Measurements from ENCODE around the gene FSTL1.

Gene FSTL1

DNA sequence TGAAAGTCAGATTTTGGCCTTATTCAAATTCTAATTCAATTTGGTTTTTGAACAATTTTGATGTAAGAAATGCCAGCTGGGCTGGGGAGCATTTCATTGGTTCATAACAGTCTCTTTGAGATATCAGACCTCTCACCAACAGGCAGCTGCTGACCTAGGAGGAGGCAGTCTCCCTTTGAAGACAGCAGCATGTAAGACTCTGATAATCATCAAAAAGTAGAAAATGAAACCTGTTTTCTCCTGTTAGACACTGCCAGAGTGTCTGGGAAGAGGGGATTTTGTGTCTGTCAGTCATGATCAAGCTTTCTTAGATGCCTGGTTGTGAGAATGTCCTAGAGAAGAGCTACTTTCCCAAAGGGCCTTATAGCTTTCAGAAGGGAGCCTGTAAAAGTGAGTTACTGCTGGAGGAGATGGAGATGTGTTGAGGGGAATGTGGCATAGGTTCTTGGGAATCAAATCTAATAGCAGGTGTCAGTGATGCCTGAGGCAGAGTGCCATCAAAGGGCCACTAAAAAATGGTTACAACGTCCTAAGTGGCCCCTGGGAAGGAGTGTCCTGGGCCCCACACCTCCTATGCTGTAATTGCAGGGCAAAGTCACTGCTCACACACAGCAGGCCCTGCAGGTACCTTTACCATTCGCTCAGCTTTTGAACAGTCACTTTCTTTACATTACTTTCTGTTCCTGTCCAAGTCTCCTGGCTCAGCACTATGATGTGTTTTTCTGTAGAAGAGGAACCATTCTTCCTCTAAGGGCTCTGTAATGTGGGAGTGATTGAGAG is 43.1 kb downstream of the FSTL1 start:
- TF ChIP-seq, protein P1, sequence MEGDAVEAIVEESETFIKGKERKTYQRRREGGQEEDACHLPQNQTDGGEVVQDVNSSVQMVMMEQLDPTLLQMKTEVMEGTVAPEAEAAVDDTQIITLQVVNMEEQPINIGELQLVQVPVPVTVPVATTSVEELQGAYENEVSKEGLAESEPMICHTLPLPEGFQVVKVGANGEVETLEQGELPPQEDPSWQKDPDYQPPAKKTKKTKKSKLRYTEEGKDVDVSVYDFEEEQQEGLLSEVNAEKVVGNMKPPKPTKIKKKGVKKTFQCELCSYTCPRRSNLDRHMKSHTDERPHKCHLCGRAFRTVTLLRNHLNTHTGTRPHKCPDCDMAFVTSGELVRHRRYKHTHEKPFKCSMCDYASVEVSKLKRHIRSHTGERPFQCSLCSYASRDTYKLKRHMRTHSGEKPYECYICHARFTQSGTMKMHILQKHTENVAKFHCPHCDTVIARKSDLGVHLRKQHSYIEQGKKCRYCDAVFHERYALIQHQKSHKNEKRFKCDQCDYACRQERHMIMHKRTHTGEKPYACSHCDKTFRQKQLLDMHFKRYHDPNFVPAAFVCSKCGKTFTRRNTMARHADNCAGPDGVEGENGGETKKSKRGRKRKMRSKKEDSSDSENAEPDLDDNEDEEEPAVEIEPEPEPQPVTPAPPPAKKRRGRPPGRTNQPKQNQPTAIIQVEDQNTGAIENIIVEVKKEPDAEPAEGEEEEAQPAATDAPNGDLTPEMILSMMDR (IDR thresholded peaks at IDR 0.05): no peak
- Histone ChIP-seq H3K4me3 (ENCODE audit: low read depth in 1 of 2, low read length in 1 of 2) (no peak overlapping the region), H3K4me1 (ENCODE audit: control insufficient read depth in 1 of 2, insufficient read depth in 1 of 2, low read depth in 1 of 2, low read length in 1 of 2) (no peaks in the 10 kb centered on the region), H3K9me3 (no peaks in the 10 kb centered on the region), H3K36me3 (no peaks in the 10 kb centered on the region), H3K27ac (no peak overlapping the region), H3K27me3 (no peaks in the 10 kb centered on the region)

DNA sequence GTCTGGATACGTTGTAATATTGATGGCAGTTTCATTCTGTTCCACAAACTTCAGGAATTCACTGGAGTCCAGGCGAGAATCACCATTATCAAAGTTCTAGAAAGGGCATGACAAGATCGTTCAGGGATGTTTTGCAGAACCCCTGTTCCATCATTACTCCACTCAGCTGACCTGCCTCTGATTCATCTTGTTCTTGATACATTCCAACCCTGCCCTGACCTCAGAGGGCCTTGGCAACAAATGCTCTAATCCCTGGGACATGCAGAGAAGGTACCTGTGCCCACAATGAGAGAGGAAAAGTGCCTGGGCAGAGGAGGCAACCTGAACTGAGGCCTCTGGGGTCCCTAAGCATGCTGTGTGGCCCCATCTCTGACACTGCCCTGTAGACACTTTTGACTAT is 45.9 kb downstream of the FSTL1 start:
- no peaks in the 10 kb centered on the region for H3K9me3 ChIP-seq
- no peaks in the 10 kb centered on the region for H3K27me3 ChIP-seq
- no peak overlapping the region for H3K4me3 ChIP-seq (ENCODE audit: low read depth in 1 of 2, low read length in 1 of 2)
- no peaks in the 10 kb centered on the region for H3K4me1 ChIP-seq (ENCODE audit: control insufficient read depth in 1 of 2, insufficient read depth in 1 of 2, low read depth in 1 of 2, low read length in 1 of 2)
- no peak overlapping the region for H3K27ac ChIP-seq
- TF ChIP-seq, protein P1 (IDR thresholded peaks at IDR 0.05): no peak
- no peaks in the 10 kb centered on the region for H3K36me3 ChIP-seq

DNA sequence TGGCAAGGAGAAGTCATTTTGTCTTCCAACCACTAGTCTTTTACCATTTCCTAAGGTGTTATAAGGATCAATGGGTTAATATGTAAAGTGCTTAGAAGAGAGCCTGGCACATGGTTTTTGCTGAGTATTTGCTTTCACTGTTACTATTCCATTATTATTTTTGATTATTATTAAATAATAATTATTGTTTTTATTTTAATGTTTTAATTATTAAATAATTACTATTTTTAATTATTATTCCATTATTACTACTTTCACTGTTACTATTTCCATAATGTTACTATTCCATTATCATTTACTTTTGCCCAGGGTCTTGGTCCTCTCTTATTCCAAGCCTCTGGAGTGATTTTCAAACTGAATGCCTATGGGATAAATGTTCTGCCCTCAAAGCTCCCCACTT is 48.5 kb downstream of the FSTL1 start:
- Histone ChIP-seq H3K36me3 (no peaks in the 10 kb centered on the region), H3K4me1 (ENCODE audit: control insufficient read depth in 1 of 2, insufficient read depth in 1 of 2, low read depth in 1 of 2, low read length in 1 of 2) (no peaks in the 10 kb centered on the region)

DNA sequence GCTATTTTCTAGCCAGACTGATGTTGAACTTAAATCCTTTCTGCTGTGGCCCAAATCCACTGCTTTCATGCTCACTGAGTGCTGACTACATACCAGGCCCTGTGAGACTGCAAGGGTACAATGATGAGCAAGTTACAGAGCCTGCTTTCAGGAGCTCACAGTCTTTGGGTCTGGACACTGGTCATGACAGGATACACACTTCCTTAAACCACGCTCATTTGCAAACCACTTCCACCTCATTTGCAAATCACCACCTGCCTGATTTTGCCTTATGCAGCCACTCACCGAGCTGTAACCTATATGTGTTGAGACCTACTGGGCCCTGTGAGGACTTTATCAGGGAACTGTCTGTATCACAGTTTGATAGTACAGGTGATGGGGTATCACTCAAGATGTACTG is 51.4 kb downstream of the FSTL1 start:
- Histone ChIP-seq H3K4me1 (ENCODE audit: control insufficient read depth in 1 of 2, insufficient read depth in 1 of 2, low read depth in 1 of 2, low read length in 1 of 2) (no peaks in the 10 kb centered on the region), H3K9me3 (no peaks in the 10 kb centered on the region), H3K4me3 (ENCODE audit: low read depth in 1 of 2, low read length in 1 of 2) (no peak overlapping the region), H3K27ac (no peak overlapping the region), H3K27me3 (no peaks in the 10 kb centered on the region), H3K36me3 (no peaks in the 10 kb centered on the region)
- TF ChIP-seq, protein P1 (IDR thresholded peaks at IDR 0.05): no peak

More for the DNA sequence above, 48.5 kb downstream of the FSTL1 start:
- H3K27me3 ChIP-seq: no peaks in the 10 kb centered on the region
- H3K27ac ChIP-seq: no peak overlapping the region
- H3K4me3 ChIP-seq (ENCODE audit: low read depth in 1 of 2, low read length in 1 of 2): no peak overlapping the region
- TF ChIP-seq, protein P1 (IDR thresholded peaks at IDR 0.05): no peak
- no peaks in the 10 kb centered on the region for H3K9me3 ChIP-seq

DNA sequence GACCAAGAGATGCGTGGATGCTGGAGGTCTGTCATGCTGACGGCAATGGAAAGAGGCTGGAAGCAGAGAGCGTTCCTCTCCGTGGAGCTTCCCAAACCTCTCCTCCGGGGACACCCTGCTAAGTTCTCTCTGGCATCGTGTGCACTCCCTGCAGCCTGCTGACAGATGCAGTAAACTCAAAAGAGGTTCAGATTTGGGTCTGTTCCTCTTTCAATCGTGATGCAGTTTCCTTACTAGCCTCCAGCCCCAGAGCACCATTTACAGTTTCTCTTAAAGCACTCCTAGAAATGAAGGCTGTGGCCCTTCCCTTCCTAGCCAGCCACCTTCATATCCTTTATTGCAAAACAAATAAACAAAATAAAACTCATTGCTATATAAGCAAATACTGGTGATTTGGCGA is 54.3 kb downstream of the FSTL1 start:
- Histone ChIP-seq H3K27ac (no peak overlapping the region), H3K27me3 (no peaks in the 10 kb centered on the region), H3K4me3 (ENCODE audit: low read depth in 1 of 2, low read length in 1 of 2) (no peak overlapping the region), H3K36me3 (no peaks in the 10 kb centered on the region), H3K4me1 (ENCODE audit: control insufficient read depth in 1 of 2, insufficient read depth in 1 of 2, low read depth in 1 of 2, low read length in 1 of 2) (no peaks in the 10 kb centered on the region), H3K9me3 (no peaks in the 10 kb centered on the region)
- TF ChIP-seq, protein P1 (IDR thresholded peaks at IDR 0.05): no peak

Measured in neutrophil (primary cell).